Measurements from ENCODE around the gene EYS.

- no peak for TF ChIP-seq CTCF (IDR thresholded peaks at IDR 0.05; ENCODE audit: low read length)
- TF ChIP-seq EZH2 (optimal IDR thresholded peaks at IDR 0.05; ENCODE audit: low read depth, low read length): no peak
Measured at GRCh38 chr6:63673692-63674091, 2033.3 kb downstream of the EYS start.

Measured in MM.1S (cell line).